Suppressor macrophage treated with lipopolysaccharide for 1 hour (primary cell): Measurements from ENCODE around the gene SULT1C2.
"Not testable (repeated sequence)": the region's sequence is repeated elsewhere in the genome, so short reads cannot be mapped to it uniquely, and the experiment has no call there.

Source experiments
- DNase-seq, 3 donors: peaks; one replicate each; pipeline ENCODE4 v3.0.0-alpha.2; 2020 to 2022

SULT1C2 gene

DNA sequence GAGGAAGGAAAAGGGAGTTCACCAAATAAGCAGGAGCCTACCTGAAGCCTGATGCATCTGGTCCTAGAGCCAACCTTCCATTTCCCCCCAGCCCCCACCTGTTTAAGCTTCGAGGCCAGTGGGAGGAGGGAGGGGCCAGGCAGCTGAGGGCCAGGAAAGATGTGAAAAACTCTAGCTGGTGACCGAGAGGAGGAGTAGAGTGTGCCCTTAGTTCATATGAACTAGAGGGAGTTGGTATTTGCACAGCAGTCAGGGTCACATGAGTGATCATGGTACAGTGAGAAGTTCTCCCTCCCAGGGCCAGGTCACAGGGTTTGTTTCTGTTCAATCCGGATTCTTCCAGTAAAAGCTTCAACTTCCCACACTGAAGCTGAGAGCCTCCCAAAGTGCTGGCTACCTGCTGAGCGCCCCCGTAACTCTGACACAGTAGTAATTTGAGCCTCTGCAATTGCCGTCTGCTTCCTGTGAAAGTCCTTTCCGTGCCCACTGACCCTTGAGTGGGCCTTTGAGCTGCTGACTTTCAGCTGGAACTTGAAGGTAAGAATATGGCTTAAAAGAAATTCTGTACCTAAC is at the start of gene SULT1C2:
Gene SULT1C2, plus strand, starts transcription at position 362 of the 573 bp plus-strand sequence. CDS start 4,773 bp downstream, outside the sequence.
- peak; percentile 18 to 50 (median 27) for DNase-seq

DNA sequence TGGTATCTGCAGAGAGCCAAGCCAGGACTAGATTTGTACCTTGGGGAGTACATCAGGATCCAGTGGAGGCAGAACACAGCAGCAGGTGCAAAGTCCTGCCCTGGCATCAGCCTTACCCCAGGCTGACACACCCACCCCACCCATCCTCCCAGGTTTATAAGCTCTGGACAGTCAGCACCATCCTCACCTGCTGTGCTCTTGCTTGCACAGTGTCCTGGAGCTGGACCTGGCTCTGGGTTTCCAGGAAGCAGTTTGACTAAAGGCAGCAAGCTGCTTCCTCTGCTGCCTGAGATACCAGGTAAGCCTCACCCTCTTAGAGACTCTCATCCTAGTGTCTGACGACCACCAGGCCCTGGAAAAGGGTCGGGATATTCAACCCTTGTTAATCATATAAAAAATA is 48.9 kb upstream of the SULT1C2 start, which contains the start of gene SULT1C3:
Gene SULT1C3, plus strand, starts transcription at position 183 of the 400 bp plus-strand sequence. CDS start 7,227 bp downstream, outside the sequence.
- DNase-seq: no peak

- DNase-seq: no peak
Measured at GRCh38 chr2:108240966-108241365, 47.7 kb upstream of the SULT1C2 start.

DNA sequence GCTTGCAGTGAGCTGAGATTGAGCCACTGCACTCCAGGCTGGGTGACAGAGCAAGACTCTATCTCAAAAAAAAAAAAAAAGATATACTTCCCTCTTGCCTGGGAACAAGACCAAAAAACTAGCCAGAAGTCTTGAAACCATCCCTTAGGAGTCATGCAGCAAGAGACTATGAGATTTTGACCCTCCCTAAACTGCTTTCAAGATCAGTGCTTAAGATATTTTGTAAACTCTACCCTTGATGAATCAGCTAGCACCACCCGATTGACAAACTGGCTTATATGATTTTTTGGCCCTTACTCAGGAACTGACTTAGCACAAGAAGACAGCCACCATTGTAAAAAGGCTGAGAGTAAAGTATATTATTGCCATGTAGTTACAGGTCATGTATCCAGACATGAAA is 45.1 kb upstream of the SULT1C2 start:
- peak in 2 of 3 donors; percentile 3 to 5 for DNase-seq

DNA sequence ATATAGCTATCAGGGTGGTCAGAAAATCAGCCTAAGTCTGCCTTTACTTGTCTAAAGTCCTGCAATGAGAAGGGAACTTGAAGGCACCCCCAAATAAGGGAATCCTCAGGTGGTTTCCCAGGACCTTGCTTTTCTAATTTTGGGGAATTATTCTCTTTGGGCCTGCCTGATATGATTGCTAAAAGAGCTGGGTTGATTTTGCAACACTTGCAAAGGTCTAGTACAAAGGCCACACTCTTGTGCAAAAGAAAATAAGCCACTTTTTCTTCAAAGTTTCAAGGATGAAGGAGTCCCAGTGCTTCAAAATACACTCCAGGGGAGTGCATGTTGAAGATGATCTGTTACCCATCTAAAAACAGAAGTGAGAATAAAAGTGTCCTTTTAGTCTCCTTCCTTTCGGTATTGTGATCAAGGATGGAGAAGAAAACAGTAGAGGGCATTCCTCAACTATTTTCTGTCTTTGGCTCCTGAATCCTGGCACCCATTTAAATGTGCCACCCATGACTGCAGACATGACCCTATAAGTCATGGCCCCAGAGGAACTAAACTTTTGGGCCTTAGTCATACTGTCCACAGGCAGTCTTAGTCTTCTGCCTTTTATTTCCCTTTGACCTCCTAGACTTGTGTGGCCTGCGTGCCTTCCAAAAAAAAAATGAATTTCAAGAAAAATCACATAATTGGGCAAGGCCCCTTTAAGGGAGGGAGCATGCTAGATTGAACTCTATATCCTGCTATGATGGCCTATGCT is 43.9 kb upstream of the SULT1C2 start:
- DNase-seq: peak in 2 of 3 donors; percentile 24 to 37

- DNase-seq: no peak
Measured at GRCh38 chr2:108253106-108253505, 35.6 kb upstream of the SULT1C2 start.

DNA sequence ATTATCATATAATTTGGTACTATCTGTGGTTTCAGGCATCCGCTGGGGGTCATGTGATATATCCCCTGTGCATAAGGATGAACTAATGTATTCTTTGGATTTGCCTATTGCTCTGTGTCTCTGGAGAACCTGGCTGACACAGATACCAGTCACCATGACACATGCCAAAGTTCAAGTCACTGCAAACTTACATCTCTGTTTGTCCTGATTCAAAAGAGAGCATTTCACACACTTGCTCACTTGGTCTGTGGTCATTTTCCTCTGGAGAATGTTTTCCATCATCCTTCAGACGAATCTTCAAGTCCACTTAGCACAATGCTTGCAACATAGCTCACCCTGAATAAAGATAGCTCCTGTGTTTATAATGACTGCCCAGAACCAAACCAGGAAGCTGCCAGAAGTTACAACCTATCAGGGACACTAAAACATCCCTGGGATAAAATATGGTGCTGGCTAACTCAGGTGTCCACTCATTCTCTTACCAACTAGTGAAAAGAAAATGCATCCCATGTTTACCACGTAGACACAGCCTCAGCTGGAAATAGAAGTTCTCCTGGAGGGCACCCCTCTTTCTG is 30.9 kb upstream of the SULT1C2 start:
- no peak for DNase-seq

DNA sequence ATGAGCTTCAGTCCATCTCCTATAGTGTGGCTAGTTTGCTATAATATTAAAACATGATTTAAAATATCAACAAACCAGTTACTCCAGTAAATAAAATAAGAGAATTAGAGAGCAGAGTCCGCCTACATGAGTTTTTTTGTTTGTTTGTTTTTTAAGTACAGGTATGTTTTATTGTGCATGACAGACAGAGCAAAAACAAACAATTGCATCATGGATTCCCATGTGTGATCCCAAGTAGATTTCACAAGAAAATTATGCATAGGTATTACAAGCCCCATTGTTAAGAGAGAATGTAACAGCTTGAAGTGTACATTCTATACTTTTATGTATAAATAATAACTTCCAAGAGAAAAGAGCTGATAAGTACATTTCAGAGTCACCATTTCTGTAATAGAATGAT is 27.9 kb upstream of the SULT1C2 start:
- DNase-seq: no peak

GRCh38 chr2:108262036-108262435 is 26.7 kb upstream of the SULT1C2 start:
- DNase-seq: no peak

DNA sequence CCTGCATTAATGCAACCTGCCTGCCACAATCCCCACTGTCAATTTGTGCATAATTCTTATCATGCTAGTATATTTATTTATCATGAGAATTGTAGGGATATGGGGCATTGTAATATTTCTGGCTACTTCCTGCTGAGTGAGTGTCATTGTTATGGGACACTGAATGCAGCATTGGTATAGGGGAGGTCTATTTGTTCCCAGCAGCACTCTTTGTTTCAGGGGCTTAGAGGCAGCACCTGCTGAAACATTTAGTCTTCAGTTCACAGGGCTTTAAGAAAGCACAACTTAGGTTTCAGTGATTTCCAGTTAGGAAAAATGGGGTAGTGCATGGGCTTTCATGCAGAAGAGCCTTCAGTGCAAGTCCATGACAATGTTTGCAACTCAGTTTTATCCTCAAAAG is 25.3 kb upstream of the SULT1C2 start:
- no peak for DNase-seq

DNA sequence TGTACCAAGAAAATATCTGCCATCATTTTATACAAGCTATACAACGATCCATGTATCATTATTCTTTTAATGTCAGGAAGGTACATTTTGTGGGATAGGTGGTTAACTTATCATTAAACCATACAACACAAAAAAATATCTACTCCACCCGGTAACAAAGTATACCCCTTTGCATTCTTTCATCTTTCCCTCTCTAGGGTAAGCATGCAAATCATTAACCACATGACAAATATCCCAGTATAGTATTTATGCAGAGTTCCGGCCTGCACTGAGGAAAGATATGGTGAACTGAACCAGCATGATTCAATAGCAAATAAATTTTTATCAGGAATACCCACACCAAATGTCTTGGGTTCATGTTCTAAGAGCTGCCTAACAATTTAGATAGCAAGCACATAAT is 22.5 kb upstream of the SULT1C2 start:
- DNase-seq: no peak

- DNase-seq: peak; percentile 85 to 88 (median 86)
Measured at GRCh38 chr2:108267101-108267500, 21.6 kb upstream of the SULT1C2 start.

GRCh38 chr2:108268001-108268400 is 20.7 kb upstream of the SULT1C2 start:
- DNase-seq: peak; percentile 70 to 80 (median 71)

DNA sequence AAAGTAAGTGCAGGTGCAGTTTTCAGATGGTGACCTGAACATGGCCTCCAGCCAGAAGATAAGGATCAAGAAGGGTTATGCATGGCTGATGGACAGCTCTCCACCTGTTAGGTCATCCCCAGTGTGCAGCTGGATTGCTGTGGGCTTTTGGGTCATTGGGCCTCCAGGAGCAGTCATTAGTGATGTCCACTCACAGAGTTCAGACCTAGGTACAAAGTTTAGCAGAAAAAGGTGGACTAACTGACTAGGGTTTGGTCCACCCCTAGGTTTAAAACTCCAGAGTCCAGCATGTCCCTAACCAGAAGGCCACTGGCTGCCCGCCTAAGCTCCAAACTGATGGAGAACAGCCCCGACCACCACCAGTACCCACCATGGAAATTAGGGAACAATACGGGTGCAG is 18.3 kb upstream of the SULT1C2 start:
- DNase-seq: no peak

GRCh38 chr2:108270768-108271506 is 17.8 kb upstream of the SULT1C2 start:
- peak; percentile 21 to 51 (median 24) for DNase-seq

DNA sequence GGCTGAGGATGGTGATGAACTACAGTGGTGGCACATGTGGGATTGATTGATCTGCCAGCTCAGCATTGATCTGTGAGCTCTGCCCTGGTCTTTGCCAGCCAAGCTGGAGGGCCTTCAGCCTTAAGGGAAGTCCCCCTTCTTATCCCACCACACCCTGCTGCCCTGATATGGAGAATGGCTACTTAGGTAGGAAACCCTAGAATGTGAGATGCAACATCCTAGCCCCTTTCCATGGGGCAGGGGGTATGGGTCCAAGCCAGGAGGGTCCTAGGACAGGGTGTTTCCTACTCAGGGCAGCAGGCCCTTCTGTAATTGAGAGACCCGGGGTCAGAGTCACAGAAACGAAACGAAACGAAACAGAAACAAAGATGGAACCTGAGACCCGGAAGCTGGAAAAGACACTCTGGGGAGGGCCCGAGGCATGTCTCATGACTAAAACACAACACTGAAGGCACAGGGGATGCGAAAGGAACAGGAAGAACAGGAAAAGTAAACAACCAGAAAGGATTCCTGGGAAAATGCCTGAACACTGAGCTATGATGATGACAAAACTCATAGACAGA is 16.9 kb upstream of the SULT1C2 start:
- DNase-seq: no peak

DNA sequence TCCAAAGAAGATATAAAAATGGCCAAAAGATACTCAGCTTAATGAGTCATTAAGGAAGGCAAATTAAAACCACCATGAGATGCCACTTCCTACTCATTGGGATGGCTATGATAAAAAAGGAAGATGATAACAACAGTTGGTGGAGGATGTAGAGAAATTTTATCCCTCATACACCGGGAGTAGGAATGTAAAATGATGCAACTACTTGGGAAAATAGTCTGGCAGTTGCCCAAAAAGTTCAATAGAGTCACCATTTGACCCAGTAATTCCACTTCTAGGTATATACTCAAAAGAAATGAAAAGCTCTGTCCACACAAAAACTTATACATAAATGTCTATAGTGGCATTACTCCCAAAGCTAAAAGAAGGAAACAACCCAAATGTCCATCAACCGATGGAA is 10.1 kb upstream of the SULT1C2 start:
- DNase-seq: no peak

GRCh38 chr2:108279468-108279867 is 9.2 kb upstream of the SULT1C2 start:
- no peak for DNase-seq

DNA sequence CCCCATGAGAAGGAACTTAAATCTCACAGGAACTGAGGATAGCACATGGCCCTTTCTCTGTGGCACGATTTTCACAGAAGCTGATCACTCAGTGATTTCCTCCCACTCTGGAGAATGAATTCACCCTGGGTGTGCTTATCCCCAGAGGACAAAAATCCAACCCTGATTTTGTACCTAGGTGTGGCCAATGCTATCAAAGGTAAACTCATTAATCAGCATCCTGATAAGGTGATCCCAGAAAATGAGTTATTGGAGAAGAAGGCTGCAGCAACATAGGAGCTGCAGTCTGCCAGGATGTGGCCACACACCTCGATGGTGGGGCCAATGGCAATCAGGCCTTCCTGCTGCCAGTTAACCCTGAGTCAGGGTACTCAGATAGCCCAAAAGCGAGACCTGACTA is 8.2 kb upstream of the SULT1C2 start:
- DNase-seq: no peak

- not testable (repeated sequence) for DNase-seq
Measured at GRCh38 chr2:108284566-108284965, 4.1 kb upstream of the SULT1C2 start.

DNA sequence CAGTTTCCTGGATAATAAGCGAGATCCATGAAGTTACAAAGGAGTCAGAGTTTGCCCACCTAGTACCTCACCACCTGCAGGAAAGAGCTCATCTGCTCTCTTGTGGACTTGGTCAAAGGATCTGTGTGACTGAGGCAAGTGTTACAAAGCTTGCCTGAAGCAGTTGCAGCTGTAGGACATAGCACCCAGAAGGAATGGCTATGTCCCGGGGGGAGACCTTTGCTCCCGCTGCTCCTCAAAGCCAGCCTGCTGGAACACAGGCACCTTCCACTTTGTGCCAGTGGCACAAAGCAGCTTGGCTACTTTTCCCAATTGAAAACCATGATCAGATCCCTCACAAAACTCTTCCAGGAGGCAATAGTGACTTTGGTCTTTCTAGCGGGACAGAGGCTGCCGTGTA is 3.1 kb upstream of the SULT1C2 start:
- DNase-seq: no peak

GRCh38 chr2:108287169-108287568 is 1.5 kb upstream of the SULT1C2 start:
- DNase-seq: peak in 2 of 3 donors; percentile 18 to 24

DNA sequence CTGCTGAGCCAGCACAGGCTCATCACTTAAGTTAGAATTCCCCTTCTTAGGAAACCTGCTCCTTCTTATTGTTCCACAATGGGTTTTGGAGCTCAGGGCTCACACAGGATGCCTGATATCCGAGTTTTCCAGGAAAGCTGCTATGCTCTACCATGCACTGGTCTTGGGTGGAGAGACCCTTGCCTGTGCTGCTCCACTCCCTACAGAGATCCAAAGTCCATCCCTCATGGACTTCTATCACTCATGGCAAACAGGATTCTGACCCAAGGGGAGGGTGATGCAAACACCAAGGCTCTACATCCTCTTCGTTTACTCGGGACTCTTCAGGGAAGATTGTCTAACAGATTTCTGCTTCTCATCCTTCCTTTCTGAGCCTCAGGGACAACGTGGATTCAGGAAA is 5.2 kb downstream of the SULT1C2 start:
- no peak for DNase-seq
